ENCODE results near the gene DNAJC8.
A peak's percentile ranks its signal among the peaks of the same experiment; 100 is the strongest.

Gene DNAJC8, protein sequence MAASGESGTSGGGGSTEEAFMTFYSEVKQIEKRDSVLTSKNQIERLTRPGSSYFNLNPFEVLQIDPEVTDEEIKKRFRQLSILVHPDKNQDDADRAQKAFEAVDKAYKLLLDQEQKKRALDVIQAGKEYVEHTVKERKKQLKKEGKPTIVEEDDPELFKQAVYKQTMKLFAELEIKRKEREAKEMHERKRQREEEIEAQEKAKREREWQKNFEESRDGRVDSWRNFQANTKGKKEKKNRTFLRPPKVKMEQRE

DNA sequence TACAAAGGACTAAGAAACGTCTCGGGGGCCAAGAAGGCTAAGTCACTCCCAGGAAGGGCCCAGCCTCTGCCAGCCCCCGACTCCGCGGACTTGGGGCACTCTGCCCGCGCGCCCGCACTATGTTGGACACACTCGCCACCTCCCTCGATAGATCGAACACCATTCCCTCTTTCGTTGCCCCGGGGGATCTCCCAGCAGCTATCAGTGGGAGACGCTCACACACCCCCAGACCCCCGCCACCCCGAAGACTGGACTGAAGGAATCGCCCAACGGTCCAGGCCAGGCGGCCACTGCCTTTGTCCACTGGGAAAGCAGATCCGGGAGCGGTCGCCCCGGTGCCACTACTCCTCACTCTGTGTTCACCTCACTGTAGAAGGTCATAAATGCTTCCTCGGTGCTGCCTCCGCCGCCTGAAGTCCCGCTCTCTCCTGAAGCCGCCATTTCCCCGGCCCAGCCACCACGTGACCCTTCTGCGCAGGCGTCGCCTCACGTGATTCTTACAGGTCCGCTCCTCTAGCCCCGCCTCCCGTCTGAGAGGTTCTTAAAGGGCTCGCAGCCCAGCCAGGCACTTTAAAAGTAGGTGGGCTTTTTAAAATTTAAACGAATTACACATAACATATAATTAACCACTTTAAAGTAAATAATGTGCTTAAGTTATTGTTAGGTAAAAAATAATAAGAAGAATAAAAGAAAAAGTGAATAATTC is at the start of gene DNAJC8:
Gene DNAJC8 (minus strand): TSS at position 472 of the 706 bp plus-strand sequence. CDS start 31 bp downstream, at position 441.
- DNase-seq (ENCODE audit: low read depth), result peak; percentile 93

- DNase-seq (ENCODE audit: low read depth), result no peak
Observed at GRCh38 chr1:28281608-28282425, 49.0 kb upstream of the DNAJC8 start.

GRCh38 chr1:28280977-28281381 is 48.1 kb upstream of the DNAJC8 start:
- no peak for DNase-seq (ENCODE audit: low read depth)

GRCh38 chr1:28280501-28280900 is 47.7 kb upstream of the DNAJC8 start:
- no peak for DNase-seq (ENCODE audit: low read depth)

- DNase-seq (ENCODE audit: low read depth), result no peak
Observed at GRCh38 chr1:28279721-28280120, 46.9 kb upstream of the DNAJC8 start.

DNA sequence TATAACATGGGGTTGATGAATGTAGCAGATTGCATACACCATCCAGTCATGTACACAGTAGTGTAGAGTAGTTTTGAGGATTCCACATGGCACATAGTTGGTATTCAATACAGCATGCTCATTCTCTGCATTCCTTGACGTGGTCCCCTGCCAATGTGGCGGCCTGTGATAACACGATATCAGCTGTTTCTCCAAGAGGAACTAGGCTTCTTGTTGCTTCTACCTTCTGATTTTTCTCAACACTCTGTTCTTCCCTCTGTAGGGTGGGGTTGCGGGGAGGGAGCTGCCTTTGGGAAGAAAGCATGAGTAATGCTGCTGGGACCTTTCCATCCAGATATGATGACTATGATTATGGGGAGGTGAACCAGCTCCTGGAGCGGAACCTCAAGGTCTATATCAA is 45.9 kb upstream of the DNAJC8 start:
- no peak for DNase-seq (ENCODE audit: low read depth)

DNA sequence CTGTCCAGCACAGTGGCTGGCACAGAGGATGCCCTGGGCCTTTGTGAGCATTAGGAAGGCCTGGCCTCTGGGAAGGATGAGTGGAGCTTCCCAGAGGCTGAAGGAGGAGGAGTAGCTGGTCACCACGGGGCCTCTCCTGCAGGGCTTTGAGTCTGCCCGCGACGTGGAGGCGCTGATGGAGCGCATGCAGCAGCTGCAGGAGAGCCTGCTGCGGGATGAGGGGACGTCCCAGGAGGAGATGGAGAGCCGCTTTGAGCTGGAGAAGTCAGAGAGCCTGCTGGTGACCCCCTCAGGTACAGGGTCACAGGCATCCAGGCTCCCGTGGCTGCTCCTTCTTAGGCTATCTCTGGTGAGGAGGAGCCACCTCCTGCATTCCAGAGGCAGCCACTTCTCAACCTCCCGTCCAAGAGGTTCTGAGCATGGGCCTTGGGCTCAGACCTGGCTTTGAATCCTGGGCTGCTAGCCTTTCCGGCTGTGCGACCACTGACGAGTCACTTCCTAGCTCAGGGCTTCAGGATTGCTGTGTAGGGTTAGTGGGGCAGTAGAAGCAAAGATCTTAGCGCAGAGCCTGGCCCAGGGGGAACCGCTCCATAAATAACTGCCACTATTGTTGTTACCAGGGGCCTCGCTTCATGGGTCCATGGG is 40.5 kb upstream of the DNAJC8 start:
- DNase-seq (ENCODE audit: low read depth), result no peak

- no peak for DNase-seq (ENCODE audit: low read depth)
Observed at GRCh38 chr1:28272215-28272852, 39.5 kb upstream of the DNAJC8 start.

DNA sequence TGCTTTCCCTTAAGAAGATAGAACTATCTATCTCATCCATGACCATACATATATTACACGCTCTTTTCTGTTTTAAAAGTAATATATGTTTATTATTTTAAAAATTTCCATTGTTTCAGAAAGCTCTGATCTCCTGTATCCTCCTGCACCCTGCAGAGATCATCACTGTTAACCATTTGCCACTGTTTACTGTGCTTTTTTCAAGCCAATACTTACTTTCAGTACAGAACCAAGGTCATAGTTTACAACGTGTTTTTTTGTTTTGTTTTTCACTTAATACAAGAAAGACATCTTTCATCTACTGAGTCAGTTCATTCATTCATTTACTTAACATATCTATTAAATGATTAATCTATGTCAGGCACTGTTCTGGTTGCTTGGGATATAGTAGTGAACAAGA is 36.7 kb upstream of the DNAJC8 start:
- DNase-seq (ENCODE audit: low read depth), result no peak

GRCh38 chr1:28267633-28268032 is 34.8 kb upstream of the DNAJC8 start:
- DNase-seq (ENCODE audit: low read depth), result no peak

DNA sequence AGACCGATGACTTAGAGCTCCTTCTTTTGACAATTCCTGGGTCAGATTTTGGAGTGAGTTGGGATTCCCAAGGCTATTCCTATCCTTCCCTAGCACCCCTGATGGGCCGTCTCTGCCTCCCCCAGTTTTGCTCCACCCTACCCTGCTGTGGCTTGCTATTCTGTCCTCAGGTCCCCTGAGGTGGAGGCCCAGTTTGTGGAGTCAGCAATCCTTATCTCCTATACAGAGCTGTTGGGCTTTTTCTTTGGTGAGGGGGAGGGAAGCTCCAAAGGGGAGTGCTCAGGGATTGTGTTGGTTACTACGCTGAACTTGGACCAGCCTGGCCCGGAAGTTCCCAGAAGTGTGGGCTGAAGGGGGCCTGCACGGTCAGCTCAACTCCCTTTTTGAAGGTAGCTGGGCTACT is 34.1 kb upstream of the DNAJC8 start:
- no peak for DNase-seq (ENCODE audit: low read depth)

DNA sequence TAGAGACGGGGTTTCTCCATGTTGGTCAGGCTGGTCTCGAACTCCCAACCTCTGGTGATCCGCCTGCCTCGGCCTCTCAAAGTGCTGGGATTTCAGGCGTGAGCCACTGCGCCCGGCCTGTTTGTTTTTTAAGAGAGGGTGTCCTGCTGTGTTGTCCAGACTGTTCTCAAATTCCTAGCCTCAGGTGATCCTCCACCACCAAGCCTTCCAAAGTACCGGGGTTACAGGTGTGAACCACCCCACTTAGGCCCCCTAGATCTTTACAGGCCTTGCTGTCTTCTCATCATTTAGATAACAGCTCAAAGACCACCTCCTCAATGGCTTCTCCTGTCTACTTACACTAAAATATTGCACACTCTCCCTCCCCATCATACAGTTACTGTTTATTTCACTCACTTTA is 32.7 kb upstream of the DNAJC8 start:
- DNase-seq (ENCODE audit: low read depth), result no peak

- no peak for DNase-seq (ENCODE audit: low read depth)
Observed at GRCh38 chr1:28264897-28265296, 32.1 kb upstream of the DNAJC8 start.

GRCh38 chr1:28260803-28261174 is 28.0 kb upstream of the DNAJC8 start:
- DNase-seq (ENCODE audit: low read depth), result no peak

DNA sequence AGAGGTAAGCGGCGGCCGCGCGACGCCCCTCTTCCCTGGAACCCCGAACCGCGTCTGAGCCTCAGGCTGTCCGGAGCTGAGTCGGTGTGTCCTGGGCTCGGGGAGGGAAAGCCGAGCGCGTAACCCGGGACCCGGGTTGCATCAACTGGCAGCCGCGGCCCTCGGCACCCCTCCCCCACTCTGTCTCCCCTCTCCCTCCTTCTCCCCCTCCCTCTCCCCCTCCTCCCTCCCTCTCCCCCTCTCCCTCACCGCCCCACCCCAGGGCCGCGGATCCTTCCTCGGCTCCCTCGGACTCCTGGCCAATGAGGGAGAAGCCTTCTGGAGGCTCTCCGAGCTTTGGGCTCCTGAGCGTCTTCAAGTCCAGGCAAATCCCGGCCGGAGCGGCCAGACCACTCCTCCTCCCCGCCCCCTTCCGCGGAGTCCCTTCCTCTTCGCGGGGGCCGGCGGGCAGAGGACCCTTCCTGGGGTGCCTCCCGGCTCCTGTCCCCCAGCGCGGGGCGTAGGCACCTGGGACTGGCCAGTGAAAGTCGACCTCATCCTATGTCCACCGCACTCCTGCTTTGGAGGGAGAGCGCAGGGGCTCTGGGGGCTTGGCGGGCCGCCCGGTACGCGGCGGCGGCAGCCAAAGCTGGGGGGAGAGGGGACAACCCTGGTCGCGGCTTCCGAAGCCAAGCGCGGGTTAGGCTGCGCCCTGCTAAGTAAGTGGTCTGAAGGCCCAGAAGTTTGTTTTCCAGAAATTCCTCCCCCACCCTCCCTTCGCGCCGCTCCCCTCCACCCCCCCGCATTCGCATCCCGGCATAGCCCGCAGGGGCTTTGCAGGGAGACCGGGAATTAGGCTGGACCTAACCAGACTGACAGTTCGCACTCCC is 27.3 kb upstream of the DNAJC8 start:
- no peak for DNase-seq (ENCODE audit: low read depth)

DNA sequence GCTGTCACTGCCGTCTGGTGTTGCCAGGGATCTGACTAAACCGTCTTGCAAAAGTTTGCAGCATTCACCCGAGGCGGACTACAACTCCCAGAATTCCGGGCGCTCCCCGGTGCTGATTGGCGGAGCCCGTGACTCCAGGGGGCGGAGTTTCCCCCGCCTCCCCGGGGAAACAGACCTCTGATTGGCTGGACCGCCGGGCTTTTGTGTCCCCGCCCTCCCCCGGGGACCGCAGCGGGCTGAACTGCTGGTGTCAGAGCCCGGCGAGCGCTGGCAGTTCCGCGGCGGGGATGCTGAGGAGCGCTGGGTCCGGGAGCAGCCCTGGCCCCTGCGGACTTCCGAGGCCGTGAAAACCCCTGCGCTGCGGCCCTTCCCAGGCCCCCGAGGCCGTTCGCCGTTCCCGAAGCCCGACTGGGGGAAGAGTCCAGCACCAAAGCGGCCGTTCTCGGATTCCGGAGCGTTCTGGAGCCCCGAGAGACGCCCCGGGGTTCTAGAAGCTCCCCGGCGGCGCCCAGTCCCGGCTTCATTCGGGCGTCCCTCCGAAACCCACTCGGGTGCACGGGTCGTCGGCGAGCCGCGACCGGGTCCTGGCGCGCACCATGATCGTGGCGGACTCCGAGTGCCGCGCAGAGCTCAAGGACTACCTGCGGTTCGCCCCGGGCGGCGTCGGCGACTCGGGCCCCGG is 26.6 kb upstream of the DNAJC8 start, which contains the start of gene SESN2:
Gene SESN2 (plus strand): TSS at position 267 of the 682 bp plus-strand sequence. CDS start 330 bp downstream, at position 597.
- peak; percentile 100 for DNase-seq (ENCODE audit: low read depth)

- DNase-seq (ENCODE audit: low read depth), result no peak
Observed at GRCh38 chr1:28258628-28259251, 25.9 kb upstream of the DNAJC8 start.

GRCh38 chr1:28257736-28258135 is 24.9 kb upstream of the DNAJC8 start:
- DNase-seq (ENCODE audit: low read depth), result no peak

GRCh38 chr1:28256197-28256827 is 23.5 kb upstream of the DNAJC8 start:
- DNase-seq (ENCODE audit: low read depth), result no peak
